CD4-positive, alpha-beta T cell treated with Interleukin-10 for 1 hour (primary cell): Measurements from ENCODE around the gene DIAPH2.

ENCODE experiments used
- DNase-seq: peaks from one replicate; pipeline ENCODE4 v3.0.0-alpha.2; 2020

The DIAPH2 gene

DNA sequence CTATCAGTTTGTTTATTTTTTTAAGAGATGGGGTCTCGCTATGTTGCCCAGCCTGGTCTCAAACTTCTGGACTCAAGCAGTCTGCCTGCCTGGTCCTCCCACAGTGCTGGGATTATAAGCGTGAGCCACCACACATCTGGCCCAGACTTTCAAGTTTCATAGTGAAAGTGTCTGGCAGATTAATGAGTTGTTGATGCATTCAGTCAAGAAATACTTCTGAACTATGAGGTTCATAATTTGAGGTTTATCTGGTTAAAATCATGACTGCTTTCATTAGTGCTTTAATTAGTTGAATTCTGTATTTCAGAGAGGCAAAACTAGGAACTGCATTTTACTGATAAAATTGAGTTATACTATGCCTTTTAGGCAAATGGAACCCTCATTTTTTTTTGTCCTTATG is 837.7 kb downstream of the DIAPH2 start:
- DNase-seq = no peak

GRCh38 chrX:97524340-97524739 is 839.7 kb downstream of the DIAPH2 start:
- no peak for DNase-seq

- DNase-seq = no peak
Observed at GRCh38 chrX:97524997-97525396, 840.4 kb downstream of the DIAPH2 start.

DNA sequence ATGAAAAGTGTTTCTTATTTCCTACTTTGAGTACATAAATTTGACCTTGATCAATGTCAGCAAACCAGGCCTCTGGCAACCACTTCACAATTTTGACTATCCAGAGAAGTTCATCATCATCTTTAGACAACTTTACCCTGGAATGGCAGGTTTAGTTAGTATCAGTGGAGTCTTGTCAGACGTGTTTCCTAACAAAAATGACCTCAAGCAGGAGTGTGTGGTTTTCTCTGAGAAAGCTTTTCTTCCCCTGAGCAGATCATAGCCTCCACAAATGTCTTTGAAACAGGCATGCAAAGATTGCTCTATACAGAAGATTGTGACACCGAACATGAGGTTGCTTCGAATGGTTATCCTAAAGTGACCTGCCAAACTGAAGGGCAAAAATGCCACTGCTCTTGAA is 841.3 kb downstream of the DIAPH2 start:
- no peak for DNase-seq

DNA sequence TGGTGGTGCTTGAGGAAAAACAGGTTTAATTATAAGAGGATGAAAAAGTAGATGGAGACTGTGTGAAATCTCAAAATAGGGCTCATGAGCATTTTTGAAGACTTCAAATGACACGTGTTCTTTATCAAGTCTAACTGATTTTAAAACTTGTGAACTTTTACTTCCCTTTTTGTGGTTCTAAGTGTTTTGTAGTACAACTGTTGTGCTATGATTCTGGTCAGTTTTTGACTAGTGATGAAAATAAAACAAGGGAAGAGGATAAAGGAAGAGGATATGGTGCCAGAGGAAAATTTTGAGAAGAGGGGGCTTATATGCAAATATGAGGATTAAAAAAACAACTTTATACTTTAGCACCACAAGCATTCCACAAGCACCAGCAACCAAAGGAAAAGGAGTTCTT is 843.1 kb downstream of the DIAPH2 start:
- no peak for DNase-seq

DNA sequence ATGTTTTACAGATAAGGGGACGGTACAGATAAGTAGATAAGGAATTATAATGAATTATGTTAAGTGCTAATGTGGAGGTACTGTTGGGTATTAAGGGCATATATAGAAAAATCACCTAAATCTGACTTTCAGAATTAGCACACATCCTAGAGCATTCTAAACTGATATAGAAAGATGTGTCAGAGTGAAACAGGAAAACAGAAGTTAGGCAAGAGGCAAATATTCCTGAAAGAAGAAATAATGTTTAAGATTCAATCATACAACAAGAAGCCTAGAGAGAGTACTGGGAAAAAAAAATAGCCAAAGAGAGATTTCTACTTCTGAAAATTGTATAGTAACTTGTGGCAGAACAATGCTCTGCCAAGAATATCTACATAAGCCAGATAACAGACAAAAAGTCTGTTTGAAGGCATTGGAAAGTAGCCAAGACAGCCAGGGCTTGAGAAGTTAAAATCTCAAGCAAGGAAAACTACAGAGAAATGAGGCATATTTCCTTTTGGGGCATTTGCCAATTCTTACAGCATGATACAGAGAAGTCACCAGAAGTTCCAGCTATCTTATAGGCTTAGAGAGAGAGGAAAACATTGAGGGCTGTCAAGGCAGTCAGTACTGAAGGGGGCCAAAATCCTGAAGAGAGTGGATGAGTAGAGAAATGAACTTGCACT is 845.0 kb downstream of the DIAPH2 start:
- no peak for DNase-seq

- no peak for DNase-seq
Observed at GRCh38 chrX:97531825-97532224, 847.2 kb downstream of the DIAPH2 start.

GRCh38 chrX:97538745-97539144 is 854.1 kb downstream of the DIAPH2 start:
- no peak for DNase-seq

DNA sequence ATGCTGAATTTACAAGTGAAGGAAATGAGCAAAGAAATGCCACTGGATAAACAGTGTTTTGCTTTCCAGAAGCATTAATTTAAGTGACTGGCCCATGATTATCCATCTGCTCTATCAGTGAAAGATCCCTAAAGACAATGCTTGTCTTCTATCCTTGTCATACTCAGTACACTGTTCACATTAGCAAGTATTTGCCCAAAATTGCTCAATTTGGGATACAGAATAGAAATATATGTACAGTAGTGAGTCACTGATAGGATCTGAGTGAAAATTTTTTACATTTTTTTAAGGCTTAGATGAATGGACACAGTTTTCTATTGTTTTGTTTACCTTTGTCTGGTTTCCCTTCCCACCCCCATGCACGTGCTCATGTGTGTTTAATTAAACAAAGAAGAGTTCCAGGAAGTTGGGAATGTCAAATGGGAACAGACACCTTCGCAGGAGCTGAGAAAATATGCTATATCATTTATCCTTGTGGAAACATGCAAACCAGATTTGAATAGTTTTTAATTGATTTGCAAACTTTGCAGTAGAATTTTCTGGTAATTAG is 855.4 kb downstream of the DIAPH2 start:
- DNase-seq = no peak

DNA sequence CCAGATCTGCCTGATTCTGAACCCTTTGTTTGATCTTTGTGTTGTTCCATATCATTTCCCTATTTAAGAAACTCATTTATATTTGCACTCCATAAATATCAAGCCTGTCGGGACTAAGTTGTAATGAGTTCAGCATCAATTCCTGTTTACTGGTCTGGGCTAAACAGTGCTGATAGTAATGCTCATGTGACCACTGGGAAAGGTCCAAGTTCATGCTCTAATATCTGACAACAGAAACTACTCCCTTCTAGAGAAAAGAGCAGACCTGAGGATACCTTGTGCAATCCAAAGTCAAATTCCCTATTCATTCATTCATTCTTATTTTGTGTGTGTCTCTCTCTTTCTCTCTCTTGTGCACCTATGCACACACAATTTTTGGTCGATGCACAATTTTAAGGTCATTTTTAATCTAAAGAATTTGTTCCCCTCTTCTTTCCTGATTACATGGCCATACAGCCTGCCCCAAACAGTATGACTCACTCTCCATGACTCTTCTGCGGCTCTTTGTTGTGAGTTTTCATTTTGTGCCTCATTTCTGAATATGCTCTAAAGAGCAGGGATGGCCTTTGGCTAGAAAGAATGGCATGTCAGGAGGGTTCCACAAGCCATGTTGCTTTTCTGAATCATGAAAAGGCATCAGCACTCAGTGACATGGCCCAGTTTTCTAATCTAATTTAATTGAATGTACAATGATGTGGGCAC is 863.4 kb downstream of the DIAPH2 start:
- no peak for DNase-seq

GRCh38 chrX:97551821-97552220 is 867.2 kb downstream of the DIAPH2 start:
- no peak for DNase-seq

DNA sequence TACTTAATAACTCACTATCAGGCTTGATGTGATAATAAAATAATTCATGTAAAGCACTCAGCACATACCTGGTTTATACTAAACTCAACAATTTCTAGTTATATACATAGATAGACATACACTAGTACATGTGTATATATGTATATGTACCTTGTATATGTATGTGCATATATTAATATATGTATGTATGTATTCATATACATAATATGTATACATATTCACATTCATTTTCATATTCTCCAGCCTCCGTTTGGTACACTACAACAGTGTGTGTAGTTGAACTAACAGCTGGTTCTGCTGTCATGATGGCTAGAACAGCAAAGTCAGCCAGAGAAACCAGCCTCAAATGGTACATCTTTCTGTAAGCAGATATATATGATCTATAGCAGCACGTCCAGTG is 869.2 kb downstream of the DIAPH2 start:
- DNase-seq = no peak

DNA sequence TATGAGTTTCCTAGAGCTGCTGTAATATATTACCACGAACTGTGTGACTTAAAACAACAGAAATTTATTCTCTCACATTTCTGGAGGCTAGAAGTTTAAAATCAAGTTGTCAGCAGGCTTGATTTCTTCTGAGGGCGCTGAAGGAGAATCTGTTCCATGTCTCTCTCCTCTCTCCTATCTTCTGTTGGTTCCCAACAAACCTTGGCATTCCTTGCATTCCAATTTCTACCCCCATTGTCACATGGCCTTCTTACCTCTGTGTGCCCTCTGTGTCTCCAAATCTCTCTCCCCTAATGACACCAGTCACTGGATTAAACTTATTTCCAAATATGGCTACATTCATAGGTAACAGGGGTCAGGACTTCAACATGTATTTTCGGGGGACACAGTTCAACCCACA is 871.7 kb downstream of the DIAPH2 start:
- no peak for DNase-seq

GRCh38 chrX:97563531-97564133 is 879.0 kb downstream of the DIAPH2 start:
- DNase-seq = peak; percentile 62

DNA sequence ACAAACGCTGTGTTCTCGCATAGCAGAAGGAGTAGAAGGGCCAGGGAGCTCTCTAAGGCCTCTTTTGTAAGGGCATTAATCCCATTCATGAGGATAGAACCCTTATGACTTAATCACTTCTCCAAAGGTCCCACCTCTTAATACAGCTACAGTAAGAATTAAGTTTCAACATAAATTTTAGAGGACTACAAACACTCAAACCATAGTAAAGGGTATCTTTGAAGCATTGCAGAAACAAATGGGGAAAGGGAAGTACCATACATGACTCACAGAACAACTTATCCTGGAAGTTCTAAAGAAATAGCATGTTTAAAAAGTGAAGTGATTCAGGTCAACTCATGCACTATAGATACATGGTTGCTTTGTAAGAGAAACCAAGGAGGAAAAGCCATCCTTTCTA is 879.9 kb downstream of the DIAPH2 start:
- DNase-seq = no peak

DNA sequence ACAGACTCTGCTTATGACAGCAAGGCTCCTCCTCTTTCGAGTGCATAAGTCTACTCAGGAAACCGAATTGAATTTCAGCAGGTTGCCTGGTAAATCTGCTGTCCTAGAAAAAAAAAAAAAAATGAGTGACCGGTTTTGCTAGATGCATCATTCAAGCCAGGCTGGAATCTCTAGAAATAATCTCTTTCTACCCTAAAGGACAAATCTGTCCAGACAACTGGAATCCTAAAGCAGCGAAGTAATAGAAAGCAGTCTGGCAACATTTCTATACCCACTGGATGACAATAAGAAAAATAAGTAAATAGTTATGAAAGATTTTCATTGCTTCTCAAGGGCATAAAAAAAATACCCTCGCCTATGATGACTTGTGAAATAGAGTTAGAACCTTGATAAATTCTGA is 902.5 kb downstream of the DIAPH2 start:
- DNase-seq = no peak

- no peak for DNase-seq
Observed at GRCh38 chrX:97594646-97595224, 910.1 kb downstream of the DIAPH2 start.

- peak; percentile 4 for DNase-seq
Observed at GRCh38 chrX:97597954-97598353, 913.3 kb downstream of the DIAPH2 start.

DNA sequence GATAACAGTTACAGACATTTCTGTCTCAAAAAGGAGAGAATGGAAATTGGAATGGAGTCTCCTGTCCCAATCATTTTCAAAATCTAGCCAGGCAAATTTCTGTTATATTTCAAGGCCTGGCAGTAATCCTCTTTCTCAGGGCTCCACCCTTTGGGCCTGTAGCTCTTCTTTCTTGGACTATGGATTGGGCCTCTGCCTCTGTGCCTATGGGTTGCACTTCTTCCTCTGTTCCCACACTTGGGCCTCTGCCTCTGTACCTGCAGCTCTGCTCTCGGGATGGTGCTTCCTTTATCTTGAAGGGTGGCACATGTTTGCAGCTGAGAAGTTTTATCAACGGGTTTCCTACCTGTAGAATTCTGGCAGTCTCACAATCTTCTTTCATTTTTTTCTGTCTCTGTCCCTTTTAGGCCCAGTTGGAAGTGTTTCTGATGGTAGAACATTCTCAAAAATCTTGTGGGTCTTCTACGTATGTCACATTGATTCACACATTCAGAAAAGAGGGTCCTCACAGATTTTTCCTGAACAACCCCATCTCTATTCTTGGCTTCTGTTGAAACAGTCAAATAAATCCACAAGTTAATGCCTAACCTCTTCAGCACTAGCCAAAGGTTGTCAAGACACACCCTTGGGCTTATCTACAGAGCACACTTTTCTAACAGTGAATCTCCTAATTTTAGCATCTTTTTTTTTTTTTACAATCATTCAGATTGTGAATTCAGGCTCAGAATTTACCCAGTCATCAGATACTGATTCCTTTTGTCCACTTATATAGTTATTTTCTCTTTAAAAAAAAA is 918.0 kb downstream of the DIAPH2 start:
- DNase-seq = no peak

GRCh38 chrX:97605271-97605670 is 920.6 kb downstream of the DIAPH2 start:
- no peak for DNase-seq

- DNase-seq = no peak
Observed at GRCh38 chrX:97609357-97609756, 924.7 kb downstream of the DIAPH2 start.

DNA sequence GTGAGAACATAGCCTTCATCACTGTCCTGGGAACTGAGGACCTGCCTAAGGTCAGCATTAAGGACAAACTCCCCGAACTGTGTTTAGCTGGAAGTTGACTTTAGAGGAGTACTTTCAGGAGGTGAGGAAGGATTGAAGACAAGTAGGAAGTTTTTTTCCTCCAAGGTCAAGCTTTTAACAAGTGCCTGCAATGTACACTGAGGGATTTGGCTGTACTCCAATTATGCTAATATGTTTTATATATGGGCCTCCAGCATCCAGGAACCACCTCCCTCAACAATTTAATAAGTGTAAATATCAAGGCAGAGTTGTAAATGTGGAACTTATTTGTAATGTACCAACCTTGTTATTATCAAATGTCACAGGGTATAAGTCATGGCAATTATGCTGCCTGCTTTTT is 925.3 kb downstream of the DIAPH2 start:
- no peak for DNase-seq
